ENCODE results near the gene R3HDM1. TPM values are rescaled to one million over a fixed set of nuclear protein-coding genes. Genes with fewer than 3 reads are reported as not detected.

The R3HDM1 gene
- 4.0 and 7.8 TPM in 2 replicates for total RNA-seq

GRCh38 chr2:135531231-135532197 is at the start of gene R3HDM1:
R3HDM1 (plus strand) TSS chr2:135531484; CDS start chr2:135604846, 73,362 bp downstream.

GRCh38 chr2:135530313-135531230 is 712 bp upstream of the R3HDM1 start, which contains the start of gene ZRANB3:
ZRANB3 (minus strand) TSS chr2:135531218.

GRCh38 chr2:135741395-135742324 is 210.4 kb downstream of the R3HDM1 start, which contains the start of gene UBXN4:
UBXN4 (plus strand) TSS chr2:135741855; CDS start chr2:135741930, 75 bp downstream.

Other genes starting within 250 kb of the R3HDM1 start
- 7.5 and 8.5 TPM in 2 replicates for gene ZRANB3, start 266 bp upstream of the R3HDM1 start, total RNA-seq
- gene UBXN4, start 210.4 kb downstream of the R3HDM1 start, total RNA-seq, result 59.6 and 69.9 TPM in 2 replicates